ENCODE results near the gene DYNLL1.

The DYNLL1 gene

DNA sequence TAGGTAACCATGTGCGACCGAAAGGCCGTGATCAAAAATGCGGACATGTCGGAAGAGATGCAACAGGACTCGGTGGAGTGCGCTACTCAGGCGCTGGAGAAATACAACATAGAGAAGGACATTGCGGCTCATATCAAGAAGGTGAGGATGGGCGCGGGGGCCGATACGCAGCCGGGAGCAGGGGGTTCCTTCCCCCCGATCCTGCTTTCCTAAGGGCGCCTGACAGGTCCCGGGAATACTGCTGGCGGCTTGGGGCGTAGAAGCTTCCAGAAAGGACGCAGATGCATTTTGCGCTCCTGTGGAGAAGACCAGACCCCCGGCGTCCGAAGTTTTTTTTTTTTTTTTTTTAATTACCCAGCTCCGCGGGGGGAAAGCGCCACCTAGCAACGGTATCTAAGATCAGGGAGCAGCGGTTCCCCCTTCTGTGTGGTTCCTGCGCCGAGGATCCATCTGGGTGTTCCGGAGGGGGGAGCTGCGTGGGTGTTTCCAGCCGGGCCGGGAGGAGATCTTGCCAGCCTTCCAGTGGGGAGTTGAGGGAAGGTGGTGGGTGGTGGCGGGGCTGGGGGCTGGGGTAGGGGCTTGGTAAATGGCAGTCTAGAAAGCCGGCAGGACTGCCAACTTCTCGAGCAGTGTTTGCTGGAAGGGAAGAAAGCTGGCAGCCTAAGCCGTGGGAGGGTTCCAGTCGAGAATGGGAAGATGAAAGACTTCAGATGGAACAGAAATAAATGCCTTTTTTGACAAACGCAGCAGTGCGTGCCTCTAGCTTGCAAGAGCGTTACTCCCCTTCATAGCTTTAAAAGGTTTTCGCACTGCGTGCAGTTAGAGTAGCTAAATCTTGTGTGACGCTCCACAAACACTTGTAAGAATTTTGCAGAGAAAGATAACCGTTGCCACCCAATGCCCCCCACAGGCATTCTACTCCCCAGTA is 764 bp downstream of the DYNLL1 start:
- H3K27me3 ChIP-seq: no peaks in the 10 kb centered on the region
- intact Hi-C loops (cut with DNase I; ENCODE audit: low total_unique reads): loop anchor here (5.0 kb wide), 1 partner anchor 41 kb away; no protein-coding TSS in a partner anchor
- TF ChIP-seq, protein P1, sequence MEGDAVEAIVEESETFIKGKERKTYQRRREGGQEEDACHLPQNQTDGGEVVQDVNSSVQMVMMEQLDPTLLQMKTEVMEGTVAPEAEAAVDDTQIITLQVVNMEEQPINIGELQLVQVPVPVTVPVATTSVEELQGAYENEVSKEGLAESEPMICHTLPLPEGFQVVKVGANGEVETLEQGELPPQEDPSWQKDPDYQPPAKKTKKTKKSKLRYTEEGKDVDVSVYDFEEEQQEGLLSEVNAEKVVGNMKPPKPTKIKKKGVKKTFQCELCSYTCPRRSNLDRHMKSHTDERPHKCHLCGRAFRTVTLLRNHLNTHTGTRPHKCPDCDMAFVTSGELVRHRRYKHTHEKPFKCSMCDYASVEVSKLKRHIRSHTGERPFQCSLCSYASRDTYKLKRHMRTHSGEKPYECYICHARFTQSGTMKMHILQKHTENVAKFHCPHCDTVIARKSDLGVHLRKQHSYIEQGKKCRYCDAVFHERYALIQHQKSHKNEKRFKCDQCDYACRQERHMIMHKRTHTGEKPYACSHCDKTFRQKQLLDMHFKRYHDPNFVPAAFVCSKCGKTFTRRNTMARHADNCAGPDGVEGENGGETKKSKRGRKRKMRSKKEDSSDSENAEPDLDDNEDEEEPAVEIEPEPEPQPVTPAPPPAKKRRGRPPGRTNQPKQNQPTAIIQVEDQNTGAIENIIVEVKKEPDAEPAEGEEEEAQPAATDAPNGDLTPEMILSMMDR (IDR thresholded peaks at IDR 0.05): no peak
- peaks cover 9 to 31% (median 12%) of the 10 kb centered on the region in 3 donors for H3K36me3 ChIP-seq
- H3K9me3 ChIP-seq: no peaks in the 10 kb centered on the region
- DNase-seq: peak; percentile 67 to 81
- peak overlapping the region; percentile 92 to 95 for H3K27ac ChIP-seq
- peak overlapping the region; percentile 82 to 98 for H3K4me3 ChIP-seq
- H3K4me1 ChIP-seq: peaks cover 0 to 29% (median 19%) of the 10 kb centered on the region in 4 donors

DNA sequence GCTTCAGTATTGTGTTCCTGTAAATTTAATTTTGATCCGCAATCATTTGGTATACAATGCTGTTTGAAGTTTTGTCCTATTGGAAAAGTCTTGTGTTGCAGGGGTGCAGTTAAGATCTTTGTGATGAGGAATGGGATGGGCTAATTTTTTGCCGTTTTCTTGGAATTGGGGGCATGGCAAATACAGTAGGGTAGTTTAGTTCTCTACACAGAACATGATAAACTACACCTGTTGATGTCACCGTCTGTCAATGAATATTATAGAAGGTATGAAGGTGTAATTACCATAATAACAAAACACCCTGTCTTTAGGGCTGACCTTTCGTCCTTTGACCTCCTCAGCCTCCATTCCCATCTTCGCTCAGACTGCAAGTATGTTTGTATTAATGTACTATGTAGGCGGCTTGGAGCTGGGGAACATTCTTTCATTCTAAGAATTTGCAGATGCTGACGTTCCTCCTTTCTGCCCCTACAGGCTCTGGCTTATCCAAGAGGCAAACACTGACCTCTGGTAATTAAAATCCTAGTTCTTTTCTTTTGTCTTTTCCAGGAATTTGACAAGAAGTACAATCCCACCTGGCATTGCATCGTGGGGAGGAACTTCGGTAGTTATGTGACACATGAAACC is 1.7 kb downstream of the DYNLL1 start:
- DNase-seq: no peak
- Histone ChIP-seq H3K36me3 (peaks cover 9 to 35% (median 12%) of the 10 kb centered on the region in 3 donors), H3K9me3 (no peaks in the 10 kb centered on the region), H3K27ac (peak overlapping the region; percentile 92 to 95), H3K4me3 (peak overlapping the region; percentile 82 to 98), H3K4me1 (peaks cover 0 to 29% (median 19%) of the 10 kb centered on the region in 4 donors), H3K27me3 (no peaks in the 10 kb centered on the region)
- intact Hi-C loops (cut with DNase I; ENCODE audit: low total_unique reads): loop anchor here (5.0 kb wide), 1 partner anchor 40 kb away; no protein-coding TSS in a partner anchor
- TF ChIP-seq, protein P1 (IDR thresholded peaks at IDR 0.05): no peak

- peaks cover 0 to 29% (median 19%) of the 10 kb centered on the region in 4 donors for H3K4me1 ChIP-seq
- H3K27me3 ChIP-seq: no peaks in the 10 kb centered on the region
- H3K27ac ChIP-seq: no peak overlapping the region
- no peak for DNase-seq
- TF ChIP-seq, protein P1 (IDR thresholded peaks at IDR 0.05): no peak
- no peak overlapping the region for H3K4me3 ChIP-seq
- H3K9me3 ChIP-seq: no peaks in the 10 kb centered on the region
- H3K36me3 ChIP-seq: peaks cover 15 to 49% (median 24%) of the 10 kb centered on the region in 3 donors
- intact Hi-C loops (cut with DNase I; ENCODE audit: low total_unique reads): loop anchor here (5.0 kb wide), 1 partner anchor 38 kb away; no protein-coding TSS in a partner anchor
These were observed 3.1 kb downstream of the DYNLL1 start for GRCh38 chr12:120498870-120499515.

- TF ChIP-seq, protein P1 (IDR thresholded peaks at IDR 0.05): no peak
- H3K27me3 ChIP-seq: no peaks in the 10 kb centered on the region
- H3K4me3 ChIP-seq: no peak overlapping the region
- H3K4me1 ChIP-seq: peaks cover 0 to 22% (median 15%) of the 10 kb centered on the region in 4 donors
- H3K9me3 ChIP-seq: no peaks in the 10 kb centered on the region
- H3K27ac ChIP-seq: no peak overlapping the region
- intact Hi-C loops (cut with DNase I; ENCODE audit: low total_unique reads): no loop called here
- DNase-seq: no peak
- H3K36me3 ChIP-seq: peaks cover 23 to 62% (median 26%) of the 10 kb centered on the region in 3 donors
These were observed 4.7 kb downstream of the DYNLL1 start for GRCh38 chr12:120500581-120500980.

DNA sequence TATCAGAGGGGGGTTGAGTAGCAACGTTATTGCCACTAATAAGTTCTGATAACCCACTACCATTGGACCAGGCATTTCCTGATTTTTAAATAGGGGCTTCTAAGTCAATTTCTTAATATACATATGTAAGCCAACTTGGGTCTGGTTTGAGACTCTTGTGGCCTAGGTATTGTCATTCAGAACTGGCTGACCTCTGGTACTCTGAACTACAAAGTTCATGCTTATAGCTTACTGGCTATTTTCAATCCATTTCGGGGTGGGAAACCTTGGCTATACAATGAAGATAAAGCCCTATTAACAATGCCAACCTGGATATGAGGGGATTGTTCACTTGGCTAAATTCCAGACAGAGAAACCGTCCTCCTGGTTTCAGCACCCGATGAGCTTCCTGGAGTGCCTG is 8.7 kb downstream of the DYNLL1 start:
- Histone ChIP-seq H3K4me1 (no peaks in the 10 kb centered on the region), H3K27me3 (no peaks in the 10 kb centered on the region), H3K27ac (no peak overlapping the region), H3K4me3 (no peak overlapping the region), H3K9me3 (no peaks in the 10 kb centered on the region), H3K36me3 (peaks cover 26 to 84% (median 32%) of the 10 kb centered on the region in 3 donors)
- TF ChIP-seq, protein P1 (IDR thresholded peaks at IDR 0.05): no peak
- DNase-seq: no peak
- intact Hi-C loops (cut with DNase I; ENCODE audit: low total_unique reads): no loop called here

Data from tibial artery (tissue), 4 donors.